ENCODE measurements around the gene SHISAL2A.

Gene SHISAL2A

GRCh38 chr1:52679048-52679447, 46.1 kb downstream of the SHISAL2A start:
- H3K23ac ChIP-seq (ENCODE audit: low read length) = no peak overlapping the region
- no CpG with 5 or more reads among the region's 1 CpG for WGBS (ENCODE audit: extremely low coverage, insufficient coverage, insufficient read length)
- no peak overlapping the region for H3K4me2 ChIP-seq (ENCODE audit: low read length)
- H2BK120ac ChIP-seq (ENCODE audit: insufficient read depth, low read length, poor library complexity) = no peak overlapping the region
- H3K4ac ChIP-seq (ENCODE audit: low read depth, low read length) = no peak overlapping the region
- no peak overlapping the region for H2AFZ ChIP-seq (ENCODE audit: insufficient read depth, low read length, poor library complexity)
- peaks cover 2% of the 10 kb centered on the region for H3K79me2 ChIP-seq (ENCODE audit: control insufficient read depth, insufficient read depth, low read length, poor library complexity)
- no peak overlapping the region for H3K14ac ChIP-seq (ENCODE audit: low read length)
- no peaks in the 10 kb centered on the region for H3K27me3 ChIP-seq (ENCODE audit: insufficient read depth, low read length)
- no peaks in the 10 kb centered on the region for H3K9me3 ChIP-seq (ENCODE audit: insufficient read depth, low read depth, low read length)
- H3K4me1 ChIP-seq (ENCODE audit: control insufficient read depth in 1 of 2, insufficient read depth in 2 of 2, low read length in 2 of 2) = peaks cover 17 to 20% of the 10 kb centered on the region in 2 experiments
- H4K8ac ChIP-seq (ENCODE audit: low read depth, low read length) = no peak overlapping the region
- H3K79me1 ChIP-seq (ENCODE audit: low read length) = peaks cover 30% of the 10 kb centered on the region
- H3K4me3 ChIP-seq (ENCODE audit: low read depth, low read length) = no peak overlapping the region
- no peak overlapping the region for H3K9ac ChIP-seq (ENCODE audit: low read length)
- H3K27ac ChIP-seq (ENCODE audit: low read depth, low read length) = no peak overlapping the region
- no peak overlapping the region for H2BK5ac ChIP-seq (ENCODE audit: low read depth, low read length, poor library complexity)
- DNase-seq = no peak
- H2BK12ac ChIP-seq (ENCODE audit: low read length) = peak overlapping the region; percentile 60
- H4K12ac ChIP-seq (ENCODE audit: low read depth, low read length) = no peak overlapping the region
- H3K18ac ChIP-seq (ENCODE audit: low read length) = no peak overlapping the region
- H4K91ac ChIP-seq (ENCODE audit: low read depth, low read length) = no peak overlapping the region
- no peak overlapping the region for H2AK5ac ChIP-seq (ENCODE audit: low read length)
- H3K36me3 ChIP-seq (ENCODE audit: control insufficient read depth in 1 of 2, insufficient read depth in 2 of 2, low read length in 2 of 2) = no peaks in the 10 kb centered on the region

- Histone ChIP-seq H3K9ac (ENCODE audit: low read length) (no peak overlapping the region), H2BK12ac (ENCODE audit: low read length) (no peak overlapping the region), H3K4me2 (ENCODE audit: low read length) (no peak overlapping the region), H3K23ac (ENCODE audit: low read length) (no peak overlapping the region), H2AK5ac (ENCODE audit: low read length) (no peak overlapping the region), H2AFZ (ENCODE audit: insufficient read depth, low read length, poor library complexity) (no peak overlapping the region), H3K18ac (ENCODE audit: low read length) (no peak overlapping the region), H3K4me1 (ENCODE audit: control insufficient read depth in 1 of 2, insufficient read depth in 2 of 2, low read length in 2 of 2) (peaks cover 13 to 16% of the 10 kb centered on the region in 2 experiments), H3K4me3 (ENCODE audit: low read depth, low read length) (no peak overlapping the region), H4K8ac (ENCODE audit: low read depth, low read length) (no peak overlapping the region), H3K14ac (ENCODE audit: low read length) (no peak overlapping the region), H3K4ac (ENCODE audit: low read depth, low read length) (no peak overlapping the region), H4K91ac (ENCODE audit: low read depth, low read length) (no peak overlapping the region), H2BK120ac (ENCODE audit: insufficient read depth, low read length, poor library complexity) (no peak overlapping the region), H3K36me3 (ENCODE audit: control insufficient read depth in 1 of 2, insufficient read depth in 2 of 2, low read length in 2 of 2) (no peaks in the 10 kb centered on the region), H3K27me3 (ENCODE audit: insufficient read depth, low read length) (no peaks in the 10 kb centered on the region), H3K79me2 (ENCODE audit: control insufficient read depth, insufficient read depth, low read length, poor library complexity) (no peaks in the 10 kb centered on the region), H2BK5ac (ENCODE audit: low read depth, low read length, poor library complexity) (no peak overlapping the region), H3K27ac (ENCODE audit: low read depth, low read length) (no peak overlapping the region), H3K79me1 (ENCODE audit: low read length) (peaks cover 26% of the 10 kb centered on the region), H4K12ac (ENCODE audit: low read depth, low read length) (no peak overlapping the region), H3K9me3 (ENCODE audit: insufficient read depth, low read depth, low read length) (no peaks in the 10 kb centered on the region)
- DNase-seq = no peak
- WGBS (ENCODE audit: extremely low coverage, insufficient coverage, insufficient read length) = no CpG with 5 or more reads among the region's 5 CpGs
Observed at GRCh38 chr1:52679498-52679897, 46.5 kb downstream of the SHISAL2A start.

GRCh38 chr1:52680353-52680752, 47.4 kb downstream of the SHISAL2A start:
- Histone ChIP-seq H3K4ac (ENCODE audit: low read depth, low read length) (no peak overlapping the region), H3K23ac (ENCODE audit: low read length) (no peak overlapping the region)
- no CpG with 5 or more reads among the region's 3 CpGs for WGBS (ENCODE audit: extremely low coverage, insufficient coverage, insufficient read length)

GRCh38 chr1:52681136-52681535, 48.2 kb downstream of the SHISAL2A start:
- Histone ChIP-seq H3K79me1 (ENCODE audit: low read length) (peaks cover 13% of the 10 kb centered on the region), H3K27me3 (ENCODE audit: insufficient read depth, low read length) (no peaks in the 10 kb centered on the region), H3K18ac (ENCODE audit: low read length) (no peak overlapping the region), H3K4me3 (ENCODE audit: low read depth, low read length) (no peak overlapping the region), H3K9me3 (ENCODE audit: insufficient read depth, low read depth, low read length) (no peaks in the 10 kb centered on the region), H4K91ac (ENCODE audit: low read depth, low read length) (no peak overlapping the region), H3K36me3 (ENCODE audit: control insufficient read depth in 1 of 2, insufficient read depth in 2 of 2, low read length in 2 of 2) (no peaks in the 10 kb centered on the region), H3K79me2 (ENCODE audit: control insufficient read depth, insufficient read depth, low read length, poor library complexity) (no peaks in the 10 kb centered on the region), H2AK5ac (ENCODE audit: low read length) (no peak overlapping the region), H3K4me2 (ENCODE audit: low read length) (no peak overlapping the region), H3K4ac (ENCODE audit: low read depth, low read length) (no peak overlapping the region), H2BK120ac (ENCODE audit: insufficient read depth, low read length, poor library complexity) (no peak overlapping the region), H3K23ac (ENCODE audit: low read length) (no peak overlapping the region), H3K14ac (ENCODE audit: low read length) (no peak overlapping the region), H4K8ac (ENCODE audit: low read depth, low read length) (no peak overlapping the region), H2AFZ (ENCODE audit: insufficient read depth, low read length, poor library complexity) (no peak overlapping the region), H2BK12ac (ENCODE audit: low read length) (peak overlapping the region; percentile 54), H3K9ac (ENCODE audit: low read length) (no peak overlapping the region), H3K27ac (ENCODE audit: low read depth, low read length) (no peak overlapping the region), H4K12ac (ENCODE audit: low read depth, low read length) (no peak overlapping the region), H2BK5ac (ENCODE audit: low read depth, low read length, poor library complexity) (no peak overlapping the region), H3K4me1 (ENCODE audit: control insufficient read depth in 1 of 2, insufficient read depth in 2 of 2, low read length in 2 of 2) (peaks cover 7% of the 10 kb centered on the region in 2 experiments)
- no CpG with 5 or more reads among the region's 4 CpGs for WGBS (ENCODE audit: extremely low coverage, insufficient coverage, insufficient read length)
- no peak for DNase-seq

More at GRCh38 chr1:52680353-52680752, 47.4 kb downstream of the SHISAL2A start:
- no peaks in the 10 kb centered on the region for H3K36me3 ChIP-seq (ENCODE audit: control insufficient read depth in 1 of 2, insufficient read depth in 2 of 2, low read length in 2 of 2)
- no peak overlapping the region for H4K12ac ChIP-seq (ENCODE audit: low read depth, low read length)
- H2BK12ac ChIP-seq (ENCODE audit: low read length) = peak overlapping the region; percentile 19
- H3K79me2 ChIP-seq (ENCODE audit: control insufficient read depth, insufficient read depth, low read length, poor library complexity) = no peaks in the 10 kb centered on the region
- no peak overlapping the region for H2BK120ac ChIP-seq (ENCODE audit: insufficient read depth, low read length, poor library complexity)
- no peaks in the 10 kb centered on the region for H3K9me3 ChIP-seq (ENCODE audit: insufficient read depth, low read depth, low read length)
- no peak overlapping the region for H4K91ac ChIP-seq (ENCODE audit: low read depth, low read length)
- peaks cover 9 to 10% of the 10 kb centered on the region in 2 experiments for H3K4me1 ChIP-seq (ENCODE audit: control insufficient read depth in 1 of 2, insufficient read depth in 2 of 2, low read length in 2 of 2)
- H3K14ac ChIP-seq (ENCODE audit: low read length) = no peak overlapping the region
- H3K4me2 ChIP-seq (ENCODE audit: low read length) = no peak overlapping the region
- no peak overlapping the region for H2AK5ac ChIP-seq (ENCODE audit: low read length)
- H3K18ac ChIP-seq (ENCODE audit: low read length) = no peak overlapping the region
- H3K79me1 ChIP-seq (ENCODE audit: low read length) = peaks cover 21% of the 10 kb centered on the region
- H3K27me3 ChIP-seq (ENCODE audit: insufficient read depth, low read length) = no peaks in the 10 kb centered on the region
- no peak overlapping the region for H3K27ac ChIP-seq (ENCODE audit: low read depth, low read length)
- no peak overlapping the region for H2BK5ac ChIP-seq (ENCODE audit: low read depth, low read length, poor library complexity)
- no peak overlapping the region for H4K8ac ChIP-seq (ENCODE audit: low read depth, low read length)
- H3K4me3 ChIP-seq (ENCODE audit: low read depth, low read length) = no peak overlapping the region
- no peak for DNase-seq
- no peak overlapping the region for H2AFZ ChIP-seq (ENCODE audit: insufficient read depth, low read length, poor library complexity)
- H3K9ac ChIP-seq (ENCODE audit: low read length) = no peak overlapping the region
